ENCODE data around the gene LTBP1.

LTBP1 gene

GRCh38 chr2:33122726-33123125 is 176.0 kb downstream of the LTBP1 start:
- DNase-seq: no peak

DNA sequence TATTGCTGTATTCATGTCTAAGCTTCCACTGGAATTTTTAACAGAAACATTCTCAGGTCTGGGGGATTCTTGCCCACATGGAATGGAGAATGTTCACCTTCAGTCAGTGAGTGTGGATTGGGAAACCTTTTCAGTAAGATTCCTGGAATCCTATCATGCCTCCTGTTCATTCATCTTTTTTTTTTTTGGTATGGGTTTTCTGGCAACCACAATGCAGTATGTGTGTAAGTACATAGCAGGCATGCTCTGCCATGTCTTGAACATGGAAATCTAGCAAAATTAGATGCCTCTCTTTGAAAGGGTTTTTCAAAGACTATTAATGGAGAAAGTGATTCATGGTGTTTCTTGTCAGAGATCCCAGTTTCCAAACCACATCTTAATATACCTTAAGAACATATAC is 176.5 kb downstream of the LTBP1 start:
- no peak for DNase-seq

DNA sequence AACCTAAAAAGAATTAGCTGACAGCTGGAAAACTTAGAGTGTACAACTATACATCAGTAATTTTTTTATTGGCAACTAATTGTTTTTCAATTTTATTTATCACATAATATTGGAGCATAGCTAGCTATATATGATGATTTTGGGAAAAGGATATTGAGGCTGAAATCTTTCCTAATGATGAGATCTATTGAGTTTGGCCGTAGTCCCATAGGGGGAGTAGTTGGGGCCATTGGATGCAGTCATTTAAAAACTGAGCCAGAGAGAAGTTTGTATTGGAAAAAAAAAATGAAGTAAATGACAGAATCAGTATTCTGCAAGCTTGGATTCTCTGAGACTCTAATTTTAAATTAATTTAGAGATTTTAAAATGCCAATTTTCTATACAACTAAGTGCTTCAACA is 179.8 kb downstream of the LTBP1 start:
- DNase-seq: no peak

GRCh38 chr2:33126958-33127357 is 180.2 kb downstream of the LTBP1 start:
- no peak for DNase-seq

DNA sequence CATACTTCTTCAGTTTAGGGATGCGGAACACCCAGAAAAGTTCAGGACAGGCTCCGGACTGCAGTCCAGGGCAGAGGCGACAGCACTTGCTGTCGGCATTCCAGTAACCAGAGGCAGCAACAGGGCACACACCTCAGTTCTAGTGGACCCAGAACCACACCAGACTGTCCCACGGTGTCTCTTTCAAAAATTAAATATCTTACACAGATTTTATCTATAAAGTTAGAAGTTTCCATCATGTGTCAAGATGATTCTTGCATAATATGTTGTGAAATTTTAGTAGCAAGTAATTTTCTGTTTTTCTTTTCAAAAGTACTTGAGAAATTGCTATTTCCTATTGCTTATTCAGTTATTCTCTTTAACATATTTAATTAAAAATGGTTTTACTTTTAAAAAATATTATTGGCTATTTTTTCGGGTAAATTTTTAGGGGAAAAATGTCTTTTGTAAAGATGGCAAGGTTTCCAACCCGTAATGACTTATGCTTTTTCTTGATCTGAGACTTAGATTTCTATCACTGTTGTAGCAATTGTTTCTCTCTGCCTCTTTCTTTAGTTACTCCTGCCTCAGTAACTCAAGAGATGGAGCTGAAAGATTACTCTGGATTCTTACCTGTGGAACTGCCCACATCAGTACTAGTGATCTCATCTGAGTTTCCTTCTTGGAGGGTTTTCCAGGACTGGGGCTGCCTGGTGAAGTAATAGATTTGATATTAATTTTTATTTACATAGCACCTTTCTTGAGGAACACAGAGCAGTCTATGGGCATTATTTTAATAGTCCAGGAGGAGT is 182.7 kb downstream of the LTBP1 start:
- no peak for DNase-seq

- DNase-seq: no peak
These were observed 183.3 kb downstream of the LTBP1 start for GRCh38 chr2:33130054-33130447.

DNA sequence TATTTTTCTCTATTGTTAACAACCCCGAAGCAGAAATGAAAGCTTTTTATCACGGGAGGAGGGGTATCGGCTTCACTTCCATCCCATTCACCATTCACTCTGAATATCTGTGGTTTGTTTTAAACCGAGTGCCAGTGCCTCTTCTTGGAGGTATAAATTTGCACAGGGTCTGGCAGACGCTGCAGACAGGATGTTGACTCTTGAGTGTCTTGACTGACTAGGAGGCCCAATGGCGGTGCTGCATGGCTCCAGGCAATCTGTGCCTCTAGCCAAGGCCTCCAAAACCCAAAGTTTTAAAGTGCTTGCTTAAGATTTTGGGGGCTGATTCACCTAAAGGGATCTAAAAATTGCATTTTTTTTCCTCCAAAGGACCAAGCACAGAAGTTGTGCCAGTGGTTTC is 183.8 kb downstream of the LTBP1 start:
- no peak for DNase-seq

GRCh38 chr2:33131111-33131510 is 184.4 kb downstream of the LTBP1 start:
- DNase-seq: no peak

DNA sequence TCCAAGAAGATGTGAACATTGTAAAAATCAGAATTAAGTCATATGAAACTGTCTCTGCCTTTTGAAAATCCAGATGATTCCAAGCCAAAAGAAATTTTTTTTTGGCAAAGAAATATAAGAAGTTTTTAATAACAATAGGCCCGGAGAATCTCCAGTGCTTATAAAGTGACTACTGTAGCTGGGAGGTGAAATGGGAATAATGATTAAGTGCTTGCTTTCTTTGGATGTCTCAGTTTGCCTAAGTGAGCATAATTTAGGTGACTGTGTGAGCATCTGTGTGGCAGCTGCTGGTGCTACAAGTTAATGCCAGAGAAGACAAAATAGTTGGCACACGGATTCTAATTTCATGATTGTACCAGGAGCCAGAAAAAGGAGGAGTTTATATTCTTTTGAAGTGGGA is 185.0 kb downstream of the LTBP1 start:
- no peak for DNase-seq

DNA sequence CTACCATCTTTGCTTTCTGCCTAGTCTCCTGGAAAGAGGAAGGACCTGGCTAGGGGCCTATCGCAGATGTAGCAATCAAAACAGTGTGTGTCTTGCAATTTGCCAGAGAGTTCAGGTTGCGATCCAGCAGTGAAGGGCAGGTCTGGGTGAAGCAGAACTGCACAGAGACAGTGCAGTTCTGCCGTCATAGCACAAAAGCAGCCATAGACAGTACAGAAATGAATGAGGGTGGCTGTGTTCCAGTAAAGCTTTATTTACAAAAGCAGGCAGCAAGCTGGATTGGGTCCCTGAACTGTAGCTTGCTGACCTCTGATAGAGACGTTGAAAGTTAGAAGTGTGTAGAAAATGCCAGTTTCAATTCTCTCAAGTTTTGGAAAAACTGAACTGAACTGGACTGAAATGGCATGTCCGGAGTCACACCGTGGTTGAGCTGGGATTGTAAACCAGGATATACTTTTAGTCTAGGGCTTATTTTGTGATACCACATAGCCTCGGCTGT is 186.8 kb downstream of the LTBP1 start:
- DNase-seq: no peak

DNA sequence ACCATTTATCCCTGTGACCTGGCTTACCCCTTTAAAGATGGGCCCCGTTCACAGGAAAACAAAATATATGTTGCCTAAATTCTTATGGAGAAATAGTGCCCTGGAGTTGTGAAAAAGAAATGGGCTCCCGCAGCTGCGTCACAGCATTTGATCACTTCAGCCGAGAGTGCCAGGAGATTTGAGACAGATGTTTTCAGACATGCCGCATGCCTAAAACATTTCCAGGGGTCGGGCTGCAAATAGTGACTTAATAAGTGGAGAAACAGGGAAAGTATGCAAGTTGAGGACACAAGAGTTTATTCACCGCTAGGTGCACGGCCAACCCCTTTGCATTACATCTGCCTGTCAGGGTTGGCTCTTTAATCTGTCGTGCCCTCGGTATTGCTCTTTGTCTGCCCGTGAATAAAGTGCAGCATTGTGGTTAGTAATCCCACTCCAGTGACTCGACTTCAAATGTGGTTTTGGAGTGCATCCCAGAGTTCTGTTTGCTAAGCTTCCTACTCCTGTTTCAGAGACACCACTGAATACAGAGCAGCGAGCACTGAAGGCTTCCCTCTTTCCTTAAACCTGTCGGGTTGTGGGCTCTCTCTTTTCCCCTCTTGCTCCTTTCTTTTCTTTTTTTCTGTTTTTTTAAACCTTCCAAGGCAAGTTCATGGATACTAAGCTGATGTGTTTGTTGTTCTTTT is 187.5 kb downstream of the LTBP1 start:
- peak; percentile 71 for DNase-seq

GRCh38 chr2:33134791-33135560 is 188.2 kb downstream of the LTBP1 start:
- DNase-seq: no peak

- DNase-seq: no peak
These were observed 188.9 kb downstream of the LTBP1 start for GRCh38 chr2:33135645-33136044.

DNA sequence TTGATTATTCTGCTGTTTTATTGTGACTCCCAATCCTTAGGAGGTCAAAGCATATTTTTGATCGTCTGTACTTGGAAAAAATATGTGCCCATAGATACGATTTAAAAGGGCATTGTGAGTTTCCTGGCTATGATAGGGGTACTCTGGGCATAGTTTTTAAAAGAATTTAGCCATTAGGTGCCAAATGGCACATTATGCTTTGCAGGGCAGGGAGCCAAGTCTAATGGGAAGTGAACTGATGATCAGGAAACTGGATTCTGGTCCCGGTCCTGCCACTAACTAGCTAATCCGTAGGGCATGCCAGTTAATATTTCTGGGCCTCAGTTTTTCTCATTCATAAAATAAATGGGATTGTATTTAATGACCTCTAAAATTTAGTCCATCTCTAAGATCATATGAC is 189.3 kb downstream of the LTBP1 start:
- no peak for DNase-seq

GRCh38 chr2:33136566-33136965 is 189.8 kb downstream of the LTBP1 start:
- no peak for DNase-seq

- no peak for DNase-seq
These were observed 190.6 kb downstream of the LTBP1 start for GRCh38 chr2:33137331-33137730.

GRCh38 chr2:33139949-33140348 is 193.2 kb downstream of the LTBP1 start:
- no peak for DNase-seq

GRCh38 chr2:33141476-33141875 is 194.7 kb downstream of the LTBP1 start:
- no peak for DNase-seq

DNA sequence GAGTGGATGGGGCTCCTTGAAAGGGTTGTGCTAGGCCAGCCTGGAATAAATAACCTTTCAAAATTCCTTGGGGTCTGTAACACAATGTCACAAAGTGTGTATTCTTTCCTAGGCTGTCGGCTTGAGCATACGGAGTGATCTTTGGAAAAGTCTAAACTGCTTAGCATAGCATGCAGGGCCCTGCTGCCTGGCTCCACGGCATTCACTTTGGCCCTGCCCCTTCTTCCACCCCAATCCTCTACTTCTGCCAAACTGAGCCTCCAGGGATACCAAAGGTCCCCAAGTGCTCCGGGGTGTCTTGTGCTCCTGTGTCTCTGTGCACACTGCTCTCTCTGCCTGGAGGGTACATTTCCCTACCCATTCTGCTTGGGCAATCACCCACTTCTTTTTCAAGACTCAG is 196.1 kb downstream of the LTBP1 start:
- DNase-seq: no peak

- DNase-seq: no peak
These were observed 197.5 kb downstream of the LTBP1 start for GRCh38 chr2:33144243-33144642.

- no peak for DNase-seq
These were observed 198.7 kb downstream of the LTBP1 start for GRCh38 chr2:33145459-33145858.

GRCh38 chr2:33146102-33146501 is 199.3 kb downstream of the LTBP1 start:
- DNase-seq: no peak

GRCh38 chr2:33153008-33153407 is 206.3 kb downstream of the LTBP1 start:
- DNase-seq: no peak
